Hepatocyte (in vitro differentiated cells): ENCODE data around the gene FBXO11. TPM values are rescaled to one million over a fixed set of nuclear protein-coding genes. Genes with fewer than 3 reads are reported as not detected.

Experiments used
- DNase-seq: peaks from one replicate; pipeline ENCODE4 v3.0.0-alpha.2; 2016; ENCODE audit warnings: low spot score
- H2AFZ ChIP-seq: fragments of 200-600 bp; sonication (generic); 2 replicates; pipeline ENCODE4 v1.6.0; 2016; ENCODE audit warnings: antibody characterized with exemption, mild to moderate bottlenecking
- H3K27ac ChIP-seq: fragments of 200-600 bp; sonication (generic); 2 replicates; pipeline ENCODE4 v1.5.1; 2016; ENCODE audit warnings: mild to moderate bottlenecking
- H3K27me3 ChIP-seq: fragments of 200-600 bp; sonication (generic); 2 replicates; pipeline ENCODE4 v1.6.1; 2016
- H3K36me3 ChIP-seq: fragments of 200-600 bp; sonication (generic); replicated peaks from 2 replicates; pipeline ENCODE4 v1.5.1; 2016; ENCODE audit warnings: low read depth; ENCODE audit not compliant: insufficient read depth
- H3K4me1 ChIP-seq: fragments of 200-600 bp; sonication (generic); 2 replicates; pipeline ENCODE4 v1.5.1; 2016; ENCODE audit warnings: mild to moderate bottlenecking, moderate library complexity; ENCODE audit not compliant: insufficient read depth
- H3K4me2 ChIP-seq: fragments of 200-600 bp; sonication (generic); 2 replicates; pipeline ENCODE4 v1.6.0; 2016
- H3K4me3 ChIP-seq: fragments of 200-600 bp; sonication (generic); 2 replicates; pipeline ENCODE4 v1.5.1; 2016; ENCODE audit warnings: mild to moderate bottlenecking
- H3K79me2 ChIP-seq: fragments of 200-600 bp; sonication (generic); 2 replicates; pipeline ENCODE4 v1.6.0; 2017; ENCODE audit warnings: mild to moderate bottlenecking
- H3K9me2 ChIP-seq: fragments of 200-600 bp; sonication (generic); replicated peaks from 2 replicates; pipeline ENCODE4 v1.6.0; 2017; ENCODE audit warnings: mild to moderate bottlenecking; ENCODE audit not compliant: insufficient read depth
- H3K9me3 ChIP-seq: fragments of 200-600 bp; sonication (generic); 2 replicates; pipeline ENCODE4 v1.5.1; 2016; ENCODE audit warnings: low read depth, mild to moderate bottlenecking
- H4K20me1 ChIP-seq: fragments of 200-600 bp; sonication (generic); 2 replicates; pipeline ENCODE4 v1.6.0; 2016; ENCODE audit warnings: mild to moderate bottlenecking; ENCODE audit not compliant: insufficient read depth, poor library complexity, severe bottlenecking
- EZH2 ChIP-seq: fragments of 200-600 bp; sonication (generic); IDR thresholded peaks from 2 replicates; pipeline ENCODE4 v1.6.1; 2016; ENCODE audit warnings: antibody characterized with exemption, mild to moderate bottlenecking, borderline replicate concordance
- EZH2phosphoT487 ChIP-seq: fragments of 200-600 bp; sonication (generic); IDR thresholded peaks from one replicate; pipeline ENCODE4 v1.6.1; 2018; ENCODE audit warnings: antibody characterized with exemption, mild to moderate bottlenecking, low read depth, moderate library complexity; ENCODE audit not compliant: unreplicated experiment, severe bottlenecking
- WGBS: methylation state at CpG from one replicate; pipeline ENCODE4 v1.1.6; 2016; ENCODE audit warnings: low lambda C conversion rate; ENCODE audit errors: missing lambda C conversion rate; 5-methylcytosine and 5-hydroxymethylcytosine counted together
- polyA plus RNA-seq: library from polyadenylated mRNA; unstranded; fragments of >200 nt; fragmentation: Nextera tagmentation; extraction: Ambion mirVana; gene quantifications from 2 replicates; pipeline ENCODE4 v1.2.1, GENCODE V29; 2016
- total RNA-seq: library from RNA; depleted of rRNA; stranded (reverse); fragments of >200 nt; gene quantifications from 2 replicates; pipeline ENCODE4 v1.2.3, GENCODE V29; 2014
- TF ChIP-seq, protein P1 (sequence below): fragments of 200-600 bp; sonication (generic); IDR thresholded peaks from 2 replicates; pipeline ENCODE4 v1.5.1; 2016; ENCODE audit warnings: antibody characterized with exemption, mild to moderate bottlenecking; ENCODE audit not compliant: poor library complexity

FBXO11 gene
- total and polyA plus RNA-seq, 2 experiments from 2014 or later = 22.4 to 63.9 TPM

DNA sequence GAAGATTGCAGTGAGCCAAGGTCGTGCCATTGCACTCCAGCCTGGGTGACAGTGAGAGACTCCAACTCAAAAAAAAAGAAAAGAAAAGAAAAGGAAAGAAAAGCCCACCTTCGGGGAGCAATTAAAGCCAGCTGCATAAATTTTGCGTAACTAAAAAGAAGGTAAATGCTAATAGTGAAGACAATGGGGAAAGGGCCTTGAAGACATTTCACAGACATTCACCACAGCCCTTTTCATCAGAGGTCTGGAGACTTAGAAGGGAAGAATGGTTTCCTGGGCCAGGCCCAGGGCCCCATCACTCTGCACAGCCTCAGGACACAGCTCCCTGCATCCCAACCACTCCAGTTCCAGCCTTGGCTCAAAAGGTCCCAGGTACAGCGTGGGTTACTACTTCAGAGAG lies 158.4 kb downstream of the FBXO11 start:
- peaks cover 9% of the 10 kb centered on the region for H3K4me1 ChIP-seq
- H3K36me3 ChIP-seq = no peaks in the 10 kb centered on the region
- no peaks in the 10 kb centered on the region for H3K9me3 ChIP-seq
- TF ChIP-seq EZH2 (no peak), EZH2phosphoT487 (no peak)
- TF ChIP-seq, protein P1, sequence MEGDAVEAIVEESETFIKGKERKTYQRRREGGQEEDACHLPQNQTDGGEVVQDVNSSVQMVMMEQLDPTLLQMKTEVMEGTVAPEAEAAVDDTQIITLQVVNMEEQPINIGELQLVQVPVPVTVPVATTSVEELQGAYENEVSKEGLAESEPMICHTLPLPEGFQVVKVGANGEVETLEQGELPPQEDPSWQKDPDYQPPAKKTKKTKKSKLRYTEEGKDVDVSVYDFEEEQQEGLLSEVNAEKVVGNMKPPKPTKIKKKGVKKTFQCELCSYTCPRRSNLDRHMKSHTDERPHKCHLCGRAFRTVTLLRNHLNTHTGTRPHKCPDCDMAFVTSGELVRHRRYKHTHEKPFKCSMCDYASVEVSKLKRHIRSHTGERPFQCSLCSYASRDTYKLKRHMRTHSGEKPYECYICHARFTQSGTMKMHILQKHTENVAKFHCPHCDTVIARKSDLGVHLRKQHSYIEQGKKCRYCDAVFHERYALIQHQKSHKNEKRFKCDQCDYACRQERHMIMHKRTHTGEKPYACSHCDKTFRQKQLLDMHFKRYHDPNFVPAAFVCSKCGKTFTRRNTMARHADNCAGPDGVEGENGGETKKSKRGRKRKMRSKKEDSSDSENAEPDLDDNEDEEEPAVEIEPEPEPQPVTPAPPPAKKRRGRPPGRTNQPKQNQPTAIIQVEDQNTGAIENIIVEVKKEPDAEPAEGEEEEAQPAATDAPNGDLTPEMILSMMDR = no peak
- H2AFZ ChIP-seq = no peak overlapping the region
- H3K4me3 ChIP-seq = no peak overlapping the region
- H3K9me2 ChIP-seq = no peaks in the 10 kb centered on the region
- no peaks in the 10 kb centered on the region for H3K79me2 ChIP-seq
- H3K27me3 ChIP-seq = no peaks in the 10 kb centered on the region
- H4K20me1 ChIP-seq = no peaks in the 10 kb centered on the region
- 84% methylated on average over 4 of the region's 4 CpGs for whole genome bisulfite sequencing
- no peak for DNase-seq
- H3K4me2 ChIP-seq = no peak overlapping the region
- no peak overlapping the region for H3K27ac ChIP-seq

DNA sequence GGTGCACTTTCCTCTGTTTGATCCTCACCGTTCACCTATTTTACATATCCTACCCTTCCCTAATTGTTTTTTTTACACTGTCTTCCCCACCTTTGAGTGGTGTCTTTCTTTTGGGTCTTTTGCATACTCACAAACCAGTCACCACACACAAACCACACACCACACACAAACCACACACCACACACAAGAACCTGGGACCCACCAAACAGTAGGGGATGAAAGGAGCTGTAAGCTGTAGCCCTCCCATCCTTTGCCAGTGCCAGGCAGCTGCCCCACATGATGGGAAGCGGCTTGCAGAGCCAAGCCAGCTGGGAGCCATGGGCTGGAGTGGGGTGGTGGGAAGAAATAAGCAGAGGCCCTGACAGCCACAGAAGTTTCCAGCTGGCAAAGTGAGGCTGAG lies 162.2 kb downstream of the FBXO11 start:
- no peaks in the 10 kb centered on the region for H3K79me2 ChIP-seq
- no peaks in the 10 kb centered on the region for H3K27me3 ChIP-seq
- H3K36me3 ChIP-seq = no peaks in the 10 kb centered on the region
- no peak overlapping the region for H3K4me3 ChIP-seq
- no peak for TF ChIP-seq EZH2
- no peak for TF ChIP-seq EZH2phosphoT487
- TF ChIP-seq, protein P1 = no peak
- H2AFZ ChIP-seq = no peak overlapping the region
- H3K4me1 ChIP-seq = no peaks in the 10 kb centered on the region
- no peaks in the 10 kb centered on the region for H3K9me3 ChIP-seq
- no peaks in the 10 kb centered on the region for H4K20me1 ChIP-seq
- no peak overlapping the region for H3K4me2 ChIP-seq
- H3K27ac ChIP-seq = no peak overlapping the region
- WGBS = 90% methylated on average over 2 of the region's 2 CpGs
- DNase-seq = no peak
- no peaks in the 10 kb centered on the region for H3K9me2 ChIP-seq

DNA sequence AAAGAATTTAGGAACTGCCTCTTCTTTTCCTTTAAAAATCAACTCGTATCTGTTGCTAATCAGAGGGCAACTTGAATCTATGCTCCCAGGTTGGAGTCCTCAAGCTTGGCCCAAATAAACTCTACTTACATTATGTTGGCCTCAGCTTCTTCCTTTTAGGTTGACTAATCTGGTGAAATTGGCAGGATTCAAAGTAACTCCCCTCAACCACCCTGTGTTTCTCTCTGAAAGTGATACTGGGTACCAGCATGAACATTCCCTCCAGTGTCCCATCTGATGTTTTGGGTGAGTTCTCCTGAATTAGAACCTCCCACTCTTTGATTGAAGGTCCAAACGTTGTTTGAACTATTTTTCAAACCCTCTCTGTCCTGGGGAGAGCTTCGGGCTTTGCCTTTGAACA lies 164.7 kb downstream of the FBXO11 start:
- TF ChIP-seq, protein P1 = no peak
- TF ChIP-seq EZH2phosphoT487 = no peak
- no peak for TF ChIP-seq EZH2
- no peak overlapping the region for H3K4me2 ChIP-seq
- H3K79me2 ChIP-seq = no peaks in the 10 kb centered on the region
- no peak overlapping the region for H2AFZ ChIP-seq
- H3K9me3 ChIP-seq = no peaks in the 10 kb centered on the region
- no peak for DNase-seq
- H3K4me1 ChIP-seq = no peaks in the 10 kb centered on the region
- H3K27me3 ChIP-seq = no peaks in the 10 kb centered on the region
- 59% methylated on average over 3 of the region's 3 CpGs for WGBS
- H3K36me3 ChIP-seq = no peaks in the 10 kb centered on the region
- H3K4me3 ChIP-seq = no peak overlapping the region
- H4K20me1 ChIP-seq = no peaks in the 10 kb centered on the region
- H3K9me2 ChIP-seq = no peaks in the 10 kb centered on the region
- H3K27ac ChIP-seq = no peak overlapping the region

DNA sequence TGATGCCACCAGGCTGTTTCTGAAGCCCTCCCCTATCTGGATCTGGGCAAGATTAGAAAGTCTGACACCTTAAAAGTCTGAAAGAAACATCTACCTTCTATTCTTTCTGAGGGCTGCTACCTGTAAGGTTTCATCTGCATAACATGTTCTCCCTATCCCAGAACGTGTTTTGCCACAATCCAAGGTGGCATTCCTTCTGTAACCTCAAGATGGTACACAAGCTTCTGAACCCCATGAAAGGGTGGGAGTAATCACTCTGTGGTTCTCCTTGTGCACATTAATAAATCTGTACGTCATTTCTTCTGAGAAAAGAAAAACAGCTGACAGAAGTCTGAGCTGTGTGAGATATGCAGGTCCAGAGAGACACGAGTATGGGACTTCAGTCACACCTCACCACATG lies 165.2 kb downstream of the FBXO11 start:
- Histone ChIP-seq H3K27me3 (no peaks in the 10 kb centered on the region), H3K4me1 (no peaks in the 10 kb centered on the region), H3K79me2 (no peaks in the 10 kb centered on the region), H3K4me3 (no peak overlapping the region), H3K4me2 (no peak overlapping the region), H3K27ac (no peak overlapping the region), H3K9me2 (no peaks in the 10 kb centered on the region), H3K36me3 (no peaks in the 10 kb centered on the region), H4K20me1 (no peaks in the 10 kb centered on the region), H3K9me3 (no peaks in the 10 kb centered on the region), H2AFZ (no peak overlapping the region)
- no peak for DNase-seq
- 77% methylated on average over 3 of the region's 3 CpGs for WGBS
- TF ChIP-seq, protein P1 = no peak
- TF ChIP-seq EZH2phosphoT487 = no peak
- no peak for TF ChIP-seq EZH2
